ENCODE results near the gene NAPB. TPM values are rescaled to one million over a fixed set of nuclear protein-coding genes. Genes with fewer than 3 reads are reported as not detected.

NAPB gene
- total RNA-seq, 2 donors from 2014 or later = 9.9 to 12.7 TPM

- WGBS, 2 donors = 60 to 89% methylated on average over 1 of the region's 1 CpG
- Histone ChIP-seq H3K4me1 (no peaks in the 10 kb centered on the region), H3K9me3 (no peaks in the 10 kb centered on the region), H3K4me3 (no peak overlapping the region), H3K27me3 (no peaks in the 10 kb centered on the region), H3K36me3 (replicated peaks in 1 of 2; ENCODE audit: insufficient read depth in 1 of 2, low read depth in 2 of 2) (peaks cover 0 to 11% of the 10 kb centered on the region in 2 donors), H3K27ac (no peak overlapping the region)
- no peak for DNase-seq
- intact Hi-C loops (cut with DNase I) = no loop called here
- no peak for TF ChIP-seq CTCF (IDR thresholded peaks at IDR 0.05)
- no peak for TF ChIP-seq POLR2A (IDR thresholded peaks at IDR 0.05)
- ATAC-seq = no peak
Measured at GRCh38 chr20:23390091-23390774, 31.1 kb downstream of the NAPB start.

GRCh38 chr20:23387118-23387443, 34.2 kb downstream of the NAPB start:
- H3K27me3 ChIP-seq = no peaks in the 10 kb centered on the region
- TF ChIP-seq CTCF (IDR thresholded peaks at IDR 0.05) (no peak), POLR2A (IDR thresholded peaks at IDR 0.05) (no peak)
- no peaks in the 10 kb centered on the region for H3K36me3 ChIP-seq (replicated peaks in 1 of 2; ENCODE audit: insufficient read depth in 1 of 2, low read depth in 2 of 2)
- no peak for DNase-seq
- H3K27ac ChIP-seq = no peak overlapping the region
- intact Hi-C loops (cut with DNase I) = no loop called here
- H3K9me3 ChIP-seq = no peaks in the 10 kb centered on the region
- H3K4me3 ChIP-seq = no peak overlapping the region
- WGBS, 2 donors = 96 to 97% methylated on average over 3 of the region's 3 CpGs
- no peaks in the 10 kb centered on the region for H3K4me1 ChIP-seq
- no peak for ATAC-seq

- Histone ChIP-seq H3K27me3 (no peaks in the 10 kb centered on the region), H3K36me3 (replicated peaks in 1 of 2; ENCODE audit: insufficient read depth in 1 of 2, low read depth in 2 of 2) (no peaks in the 10 kb centered on the region), H3K4me1 (no peaks in the 10 kb centered on the region), H3K9me3 (no peaks in the 10 kb centered on the region), H3K4me3 (no peak overlapping the region), H3K27ac (no peak overlapping the region)
- 79 to 80% methylated on average over 6 of the region's 6 CpGs for WGBS, 2 donors
- intact Hi-C loops (cut with DNase I) = no loop called here
- DNase-seq (no peak), ATAC-seq (no peak)
- no peak for TF ChIP-seq POLR2A (IDR thresholded peaks at IDR 0.05)
- no peak for TF ChIP-seq CTCF (IDR thresholded peaks at IDR 0.05)
Measured at GRCh38 chr20:23386304-23387117, 34.8 kb downstream of the NAPB start.

GRCh38 chr20:23381876-23382275, 39.4 kb downstream of the NAPB start:
- peaks cover 0 to 2% of the 10 kb centered on the region in 2 donors for H3K36me3 ChIP-seq (replicated peaks in 1 of 2; ENCODE audit: insufficient read depth in 1 of 2, low read depth in 2 of 2)
- H3K4me1 ChIP-seq = no peaks in the 10 kb centered on the region
- TF ChIP-seq POLR2A (IDR thresholded peaks at IDR 0.05) (no peak), CTCF (IDR thresholded peaks at IDR 0.05) (no peak)
- no peak for ATAC-seq
- intact Hi-C loops (cut with DNase I) = no loop called here
- H3K9me3 ChIP-seq = no peaks in the 10 kb centered on the region
- no peaks in the 10 kb centered on the region for H3K27me3 ChIP-seq
- H3K27ac ChIP-seq = no peak overlapping the region
- H3K4me3 ChIP-seq = no peak overlapping the region
- DNase-seq = no peak

- ATAC-seq (no peak), DNase-seq (no peak)
- Histone ChIP-seq H3K4me1 (no peaks in the 10 kb centered on the region), H3K27me3 (no peaks in the 10 kb centered on the region), H3K9me3 (no peaks in the 10 kb centered on the region), H3K4me3 (no peak overlapping the region), H3K27ac (no peak overlapping the region), H3K36me3 (replicated peaks in 1 of 2; ENCODE audit: insufficient read depth in 1 of 2, low read depth in 2 of 2) (peaks cover 0 to 2% of the 10 kb centered on the region in 2 donors)
- TF ChIP-seq POLR2A (IDR thresholded peaks at IDR 0.05) = no peak
- TF ChIP-seq CTCF (IDR thresholded peaks at IDR 0.05) = no peak
- intact Hi-C loops (cut with DNase I) = no loop called here
Measured at GRCh38 chr20:23379772-23380171, 41.5 kb downstream of the NAPB start.
